ENCODE results near the gene TBC1D4.
A peak's percentile ranks its signal among the peaks of the same experiment; 100 is the strongest.
"Not testable (repeated sequence)": the region's sequence is repeated elsewhere in the genome, so short reads cannot be mapped to it uniquely, and the experiment has no call there.

Gene TBC1D4

DNA sequence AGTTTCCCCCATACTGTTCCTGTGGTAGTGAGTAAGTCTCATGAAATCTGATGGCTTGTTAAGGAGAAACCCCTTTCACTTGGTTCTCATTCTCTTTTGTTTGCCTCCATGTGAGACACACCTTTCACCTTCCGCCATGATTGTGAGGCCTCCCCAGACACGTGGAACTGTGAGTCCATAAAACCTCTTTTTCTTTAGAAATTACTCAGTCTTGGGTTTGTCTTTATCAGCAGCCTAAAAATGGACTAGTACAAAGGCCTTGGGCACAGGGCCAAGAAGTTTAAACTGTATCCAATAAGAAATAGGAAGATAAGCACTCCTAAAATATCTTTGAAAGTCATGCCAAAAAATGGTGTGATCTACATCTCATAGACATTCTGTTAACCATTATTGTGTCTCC, 176.9 kb downstream of the TBC1D4 start:
- DNase-seq (ENCODE audit: insufficient read length, low spot score) (no peak), FAIRE-seq (no peak)

- FAIRE-seq (no peak), DNase-seq (ENCODE audit: insufficient read length, low spot score) (no peak)
Observed at GRCh38 chr13:75303263-75303662, 178.7 kb downstream of the TBC1D4 start.

- DNase-seq (ENCODE audit: insufficient read length, low spot score) = no peak
- FAIRE-seq = no peak
Observed at GRCh38 chr13:75302071-75302698, 179.8 kb downstream of the TBC1D4 start.

DNA sequence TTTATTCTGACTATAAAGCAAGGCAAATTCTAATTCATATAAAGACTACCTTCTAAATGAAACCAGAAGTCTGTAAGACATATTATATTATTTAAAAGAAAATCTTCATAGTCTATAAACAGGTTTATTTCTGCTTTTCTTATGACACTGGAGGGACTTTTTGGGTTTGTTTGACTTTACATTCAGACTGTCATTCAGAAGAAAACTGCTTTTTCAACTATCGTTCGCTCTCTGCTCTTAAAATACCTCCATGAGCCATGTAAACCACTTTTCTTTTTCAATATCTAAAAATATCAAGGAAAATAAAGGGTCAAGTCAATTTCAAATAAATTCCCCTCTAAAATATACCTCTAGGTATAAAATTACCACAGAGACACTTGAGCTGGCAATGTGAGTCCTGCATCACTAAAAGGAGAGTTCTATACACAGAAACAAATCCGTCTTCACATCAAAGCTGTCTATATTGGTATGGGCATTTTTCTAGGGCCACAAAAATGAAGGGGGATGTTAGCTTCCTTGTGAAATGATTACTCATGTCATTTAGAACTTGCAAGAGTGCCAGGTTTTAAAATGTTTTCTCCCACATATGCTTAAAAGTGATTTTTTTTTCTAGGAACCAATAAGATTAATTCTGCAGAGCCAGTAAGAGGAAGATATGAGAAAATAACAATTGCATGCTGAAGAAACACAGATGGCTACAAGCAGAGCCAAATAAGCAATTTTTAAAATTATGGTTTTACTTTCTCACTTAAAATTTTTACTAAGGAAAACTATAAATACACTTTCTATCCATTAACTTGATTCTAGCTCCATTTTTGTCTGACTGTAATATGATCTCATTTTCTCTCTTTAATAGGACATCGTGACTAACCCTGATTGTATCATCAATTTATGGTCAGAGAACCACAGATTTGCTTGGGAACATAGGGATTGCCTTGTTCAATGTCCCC, 181.8 kb downstream of the TBC1D4 start:
- peak; percentile 10 for DNase-seq (ENCODE audit: insufficient read length, low spot score)
- FAIRE-seq = no peak

- DNase-seq (ENCODE audit: insufficient read length, low spot score) = no peak
- FAIRE-seq = no peak
Observed at GRCh38 chr13:75299246-75299645, 182.7 kb downstream of the TBC1D4 start.

GRCh38 chr13:75296641-75297040, 185.3 kb downstream of the TBC1D4 start:
- DNase-seq (ENCODE audit: insufficient read length, low spot score) (no peak), FAIRE-seq (no peak)

DNA sequence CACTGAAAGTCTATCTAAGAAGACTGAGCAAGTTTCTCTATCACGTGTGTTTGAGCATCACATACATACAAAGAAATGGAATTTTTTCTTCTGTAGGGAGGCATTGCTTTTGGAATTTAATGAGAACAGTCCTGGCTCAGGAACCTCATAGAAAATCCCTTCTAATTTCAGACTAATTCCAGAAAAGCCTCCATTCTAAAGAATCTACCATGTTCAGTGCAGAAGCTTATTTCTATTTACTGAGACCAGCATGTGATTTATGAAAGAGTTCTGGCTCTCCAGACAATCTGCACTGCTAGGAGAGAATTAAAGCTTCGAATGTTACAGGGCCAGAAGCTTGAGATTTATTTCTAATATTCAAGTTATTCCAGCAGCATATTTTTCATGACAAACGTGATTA, 186.8 kb downstream of the TBC1D4 start:
- FAIRE-seq = no peak
- DNase-seq (ENCODE audit: insufficient read length, low spot score) = no peak

DNA sequence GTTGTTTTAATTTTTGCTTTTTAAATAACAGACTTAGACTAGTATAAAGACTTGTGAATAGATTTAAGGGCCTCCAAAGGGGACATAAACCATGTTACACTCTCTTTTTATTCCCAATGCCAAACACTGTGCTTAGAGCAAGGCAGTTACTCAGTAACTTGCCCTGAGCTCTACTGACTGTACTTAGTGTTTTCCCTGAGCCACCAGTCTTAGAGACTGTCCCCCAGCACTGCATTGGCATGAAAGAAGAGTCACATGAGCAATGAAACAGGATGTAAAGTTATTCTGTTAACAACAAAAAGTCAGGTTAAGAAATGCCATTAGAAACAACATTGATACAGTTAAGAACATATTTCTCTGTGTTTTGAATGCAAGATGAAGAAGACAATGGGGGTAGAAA, 187.9 kb downstream of the TBC1D4 start:
- DNase-seq (ENCODE audit: insufficient read length, low spot score) (no peak), FAIRE-seq (no peak)

DNA sequence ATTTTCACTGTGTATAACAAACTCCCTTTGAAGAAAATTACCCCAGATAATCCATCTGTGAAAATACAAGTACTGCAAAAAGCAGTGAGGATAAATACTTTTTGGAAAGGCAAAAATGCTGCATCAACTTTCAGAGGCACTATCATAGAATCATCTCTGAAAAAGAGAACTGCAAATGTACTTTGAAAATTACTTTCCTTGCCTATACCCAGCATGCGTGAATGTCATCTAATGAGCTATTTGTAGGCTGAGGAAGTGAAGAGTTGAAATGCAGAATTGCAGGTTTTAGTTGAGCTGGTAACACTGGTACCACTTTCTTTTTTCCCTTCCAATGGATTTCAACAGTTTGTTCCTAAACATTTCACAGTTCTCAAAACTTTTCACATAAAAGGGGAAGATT, 196.7 kb downstream of the TBC1D4 start:
- FAIRE-seq (no peak), DNase-seq (ENCODE audit: insufficient read length, low spot score) (no peak)

DNA sequence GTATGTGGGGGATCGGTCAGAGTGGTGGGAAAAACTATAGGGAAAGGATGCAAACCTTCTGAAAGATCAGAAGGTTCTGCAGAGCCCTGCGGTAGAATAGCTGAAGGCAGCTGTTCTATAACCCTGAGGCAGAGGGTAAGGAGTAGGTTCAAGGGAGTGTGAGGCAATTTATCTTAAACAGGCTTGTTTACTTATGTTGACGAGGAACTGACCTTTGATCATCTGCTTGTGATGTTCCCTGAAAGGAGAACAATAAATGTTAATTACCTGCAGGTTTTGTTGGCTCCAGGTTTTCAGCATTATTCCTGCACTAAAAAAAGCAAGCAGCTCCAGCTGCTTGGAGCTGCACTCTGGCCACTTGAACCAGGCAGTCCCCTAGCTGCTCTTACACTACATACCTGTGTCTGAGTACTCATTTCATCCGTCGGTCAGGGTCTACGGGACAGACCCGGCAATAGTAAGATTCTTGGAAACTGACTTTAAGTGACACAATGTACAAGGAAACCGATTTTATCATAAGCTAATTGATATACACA, 202.1 kb downstream of the TBC1D4 start:
- FAIRE-seq (no peak), DNase-seq (ENCODE audit: insufficient read length, low spot score) (no peak)

- not testable (repeated sequence) for DNase-seq (ENCODE audit: insufficient read length, low spot score); FAIRE-seq
Observed at GRCh38 chr13:75273695-75274094, 208.3 kb downstream of the TBC1D4 start.

DNA sequence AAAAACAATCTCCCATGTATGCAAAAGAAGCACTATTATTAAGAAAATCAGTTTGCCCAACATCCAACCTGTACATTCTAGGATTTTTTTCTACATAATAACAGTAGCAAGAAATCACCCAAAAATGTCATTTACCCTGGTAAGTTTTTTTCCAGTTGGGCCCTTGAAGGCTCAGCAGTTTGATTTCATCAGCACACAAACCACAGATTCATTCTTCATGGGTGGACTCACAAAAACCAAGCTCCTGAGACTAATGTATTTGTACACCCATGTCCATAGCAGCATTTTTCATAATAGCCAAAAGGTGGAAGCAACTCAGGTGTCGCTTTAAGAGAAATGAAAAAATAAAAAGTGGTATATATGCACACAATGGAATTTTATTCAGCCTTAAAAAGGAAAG, 210.1 kb downstream of the TBC1D4 start:
- DNase-seq (ENCODE audit: insufficient read length, low spot score) (no peak), FAIRE-seq (no peak)

- FAIRE-seq; DNase-seq (ENCODE audit: insufficient read length, low spot score): not testable (repeated sequence)
Observed at GRCh38 chr13:75268481-75268880, 213.5 kb downstream of the TBC1D4 start.

DNA sequence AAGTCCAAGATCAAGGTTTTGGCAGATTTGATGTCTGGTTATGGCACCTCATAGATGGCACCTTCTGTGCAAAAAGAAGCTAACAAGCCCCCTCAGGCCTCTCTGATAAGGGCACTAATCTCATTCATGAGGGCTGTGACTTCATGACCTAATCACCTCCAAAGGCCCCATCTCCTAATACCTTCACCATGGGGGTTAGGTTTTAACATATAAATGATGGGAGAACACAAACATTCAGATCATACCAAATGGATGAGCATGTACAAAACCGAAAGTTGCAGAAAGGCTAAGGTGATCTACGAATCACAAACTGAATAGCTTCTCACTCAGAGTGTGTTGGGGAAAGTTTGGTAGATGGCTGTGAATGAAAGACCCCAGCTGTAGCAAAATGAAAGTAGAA, 217.4 kb downstream of the TBC1D4 start:
- DNase-seq (ENCODE audit: insufficient read length, low spot score) (no peak), FAIRE-seq (no peak)

DNA sequence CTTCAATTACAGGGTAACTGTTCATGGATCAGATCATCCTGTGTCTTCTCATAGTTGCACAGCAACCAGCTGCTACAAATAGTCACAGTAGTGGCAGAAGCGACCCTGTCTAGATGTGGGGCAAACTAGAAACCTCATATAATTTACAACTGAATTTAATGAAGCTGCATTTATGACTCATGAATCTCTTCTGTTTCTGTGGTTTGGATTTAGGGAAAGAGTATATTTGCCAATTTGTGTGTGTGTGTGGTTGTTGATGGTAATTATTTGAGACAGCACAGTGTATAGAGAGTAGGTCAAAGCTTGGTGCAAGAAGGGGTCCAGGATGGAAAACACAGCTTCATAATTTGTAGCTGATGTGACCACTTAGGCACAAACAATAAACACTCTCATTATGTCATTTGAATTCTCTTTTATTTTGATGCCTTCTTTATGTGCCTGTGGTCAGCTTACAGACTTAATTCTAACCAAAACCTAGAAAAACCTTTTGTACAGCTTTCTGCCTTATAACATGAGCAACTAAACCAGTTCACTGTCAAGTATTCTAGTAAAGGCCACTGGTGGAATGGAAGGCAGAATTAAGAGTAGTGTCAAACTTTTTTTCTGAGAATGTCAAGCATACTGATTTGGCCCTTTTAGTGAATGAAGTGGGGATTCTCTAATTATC, 218.1 kb downstream of the TBC1D4 start:
- FAIRE-seq = no peak
- DNase-seq (ENCODE audit: insufficient read length, low spot score) = no peak

DNA sequence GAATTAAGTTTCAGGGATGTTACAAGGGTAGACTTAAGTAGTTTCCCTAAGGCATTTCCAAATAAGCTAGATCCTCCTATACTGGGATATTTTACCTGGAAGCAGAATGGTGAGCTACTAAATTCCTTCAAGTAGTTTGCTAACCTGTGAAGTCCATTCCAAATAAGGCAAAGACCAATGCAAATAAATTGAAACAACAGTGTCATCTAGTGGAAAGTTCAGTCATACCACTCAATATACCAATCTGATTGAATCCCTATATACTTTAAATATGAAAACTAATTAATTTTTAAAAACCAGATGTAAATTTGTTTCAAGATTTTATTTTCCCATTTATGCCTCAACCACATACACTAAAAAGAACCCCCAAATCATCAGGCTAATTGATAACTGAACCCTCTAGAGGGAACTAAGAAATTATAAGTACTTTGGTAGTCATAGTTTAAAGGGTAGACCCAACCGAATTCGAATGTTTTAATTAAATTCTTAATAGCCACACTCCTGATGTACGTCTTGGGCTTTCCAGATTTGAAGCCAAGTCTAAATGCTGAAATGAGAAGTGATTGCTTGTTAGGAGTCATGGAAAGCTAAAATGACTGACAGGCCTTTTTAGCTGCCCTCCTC, 223.7 kb downstream of the TBC1D4 start:
- DNase-seq (ENCODE audit: insufficient read length, low spot score) (peak; percentile 21), FAIRE-seq (no peak)

- no peak for DNase-seq (ENCODE audit: insufficient read length, low spot score)
- no peak for FAIRE-seq
Observed at GRCh38 chr13:75256922-75257321, 225.0 kb downstream of the TBC1D4 start.

DNA sequence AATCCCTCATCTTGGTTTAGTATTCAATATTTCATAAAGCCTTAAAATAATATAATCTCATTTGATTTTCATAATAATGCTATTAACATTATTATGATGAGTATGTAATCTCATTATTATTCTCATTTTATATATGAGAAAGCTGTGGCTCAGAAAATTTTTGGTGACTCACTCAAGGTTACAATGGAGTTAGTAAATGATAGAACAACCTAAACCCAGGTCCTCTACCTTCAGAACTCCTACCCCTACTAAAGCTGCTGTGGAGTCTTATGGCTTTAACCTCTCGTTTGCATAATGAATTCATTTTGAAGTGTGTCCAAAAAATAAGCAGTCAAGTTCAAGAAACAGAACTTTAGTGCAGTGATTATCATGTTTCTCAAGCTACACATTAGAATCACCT, 226.3 kb downstream of the TBC1D4 start:
- DNase-seq (ENCODE audit: insufficient read length, low spot score) (no peak), FAIRE-seq (no peak)

DNA sequence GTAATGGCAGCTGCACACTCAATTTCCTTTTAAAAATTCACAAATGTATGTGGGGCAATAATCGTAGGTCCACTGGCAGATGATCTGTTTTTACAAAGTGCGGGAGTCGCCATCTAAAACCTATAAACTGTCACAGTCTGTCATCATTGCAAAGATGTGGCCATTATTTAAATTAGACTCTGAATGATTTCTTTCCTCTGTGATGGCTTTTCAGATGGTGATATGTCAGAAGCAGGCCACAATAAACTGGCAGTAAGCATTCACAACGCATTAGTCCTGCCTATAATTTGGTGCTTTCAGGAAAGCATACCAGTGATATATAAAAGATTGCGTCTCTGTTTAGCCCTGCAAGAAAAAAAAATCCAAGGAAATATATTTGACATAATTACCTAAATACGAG, 226.8 kb downstream of the TBC1D4 start:
- FAIRE-seq = no peak
- DNase-seq (ENCODE audit: insufficient read length, low spot score) = no peak

DNA sequence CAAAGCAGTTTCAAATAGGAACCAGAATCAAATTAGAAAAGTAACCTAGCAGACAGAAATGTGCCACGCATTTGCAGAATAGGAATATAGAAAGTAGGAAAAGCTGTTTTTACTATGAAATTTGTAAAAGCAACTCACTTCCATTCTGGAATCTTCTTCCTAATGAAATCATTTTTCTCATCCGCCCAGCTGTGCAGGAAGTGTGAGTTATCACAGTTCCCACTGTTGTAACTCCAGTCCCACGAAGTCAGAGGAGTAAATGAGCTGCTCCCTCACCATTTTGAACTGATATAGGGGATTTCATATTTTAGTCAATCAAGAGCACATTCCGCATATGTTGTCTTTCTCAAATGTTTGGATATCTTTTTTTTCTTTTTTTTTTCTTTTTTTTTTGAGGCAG, 230.8 kb downstream of the TBC1D4 start:
- FAIRE-seq (no peak), DNase-seq (ENCODE audit: insufficient read length, low spot score) (no peak)
